ENCODE results near the gene DGCR6.
"Not testable (repeated sequence)": the region's sequence is repeated elsewhere in the genome, so short reads cannot be mapped to it uniquely, and the experiment has no call there.

DGCR6 gene

DNA sequence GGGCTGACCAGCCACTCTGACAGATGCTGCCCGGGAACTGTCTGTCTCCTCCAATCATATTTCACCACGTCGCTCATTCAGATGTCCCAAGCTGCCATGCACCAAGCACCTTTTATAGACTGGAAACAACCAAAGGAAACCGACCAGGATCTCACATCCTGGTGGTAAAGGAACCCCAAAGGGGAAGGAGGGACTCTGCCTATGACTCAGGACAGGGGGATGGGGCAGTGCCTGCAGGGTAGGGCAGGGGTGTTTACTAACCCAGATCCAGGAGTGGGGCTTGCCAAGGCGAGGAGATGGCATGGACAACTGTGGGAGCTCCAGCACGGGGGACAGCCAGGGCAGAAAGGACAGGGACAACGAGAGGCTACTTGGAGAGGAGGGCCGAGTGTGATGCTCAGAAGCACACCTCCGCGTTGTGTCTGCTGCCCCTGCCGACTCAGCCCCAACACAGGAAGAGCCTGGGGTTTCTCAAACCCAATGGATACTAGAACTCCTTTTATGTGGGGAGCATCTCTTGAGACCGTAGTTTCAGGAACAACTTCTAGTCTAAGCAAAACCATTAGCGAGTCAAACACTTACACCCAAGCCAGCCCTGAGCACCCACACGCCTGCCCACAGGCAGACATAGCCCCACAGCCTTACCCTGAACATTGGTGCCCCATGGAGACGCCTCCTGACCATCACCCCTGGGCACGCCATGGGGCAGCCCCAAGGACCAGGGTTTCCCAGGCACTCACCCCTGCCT lies 26.0 kb downstream of the DGCR6 start:
- TF ChIP-seq, protein P1, sequence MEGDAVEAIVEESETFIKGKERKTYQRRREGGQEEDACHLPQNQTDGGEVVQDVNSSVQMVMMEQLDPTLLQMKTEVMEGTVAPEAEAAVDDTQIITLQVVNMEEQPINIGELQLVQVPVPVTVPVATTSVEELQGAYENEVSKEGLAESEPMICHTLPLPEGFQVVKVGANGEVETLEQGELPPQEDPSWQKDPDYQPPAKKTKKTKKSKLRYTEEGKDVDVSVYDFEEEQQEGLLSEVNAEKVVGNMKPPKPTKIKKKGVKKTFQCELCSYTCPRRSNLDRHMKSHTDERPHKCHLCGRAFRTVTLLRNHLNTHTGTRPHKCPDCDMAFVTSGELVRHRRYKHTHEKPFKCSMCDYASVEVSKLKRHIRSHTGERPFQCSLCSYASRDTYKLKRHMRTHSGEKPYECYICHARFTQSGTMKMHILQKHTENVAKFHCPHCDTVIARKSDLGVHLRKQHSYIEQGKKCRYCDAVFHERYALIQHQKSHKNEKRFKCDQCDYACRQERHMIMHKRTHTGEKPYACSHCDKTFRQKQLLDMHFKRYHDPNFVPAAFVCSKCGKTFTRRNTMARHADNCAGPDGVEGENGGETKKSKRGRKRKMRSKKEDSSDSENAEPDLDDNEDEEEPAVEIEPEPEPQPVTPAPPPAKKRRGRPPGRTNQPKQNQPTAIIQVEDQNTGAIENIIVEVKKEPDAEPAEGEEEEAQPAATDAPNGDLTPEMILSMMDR (conservative IDR thresholded peaks at IDR 0.05): no peak
- TF ChIP-seq ZFX (IDR thresholded peaks at IDR 0.05): no peak
- no peak overlapping the region for H3K27ac ChIP-seq

DNA sequence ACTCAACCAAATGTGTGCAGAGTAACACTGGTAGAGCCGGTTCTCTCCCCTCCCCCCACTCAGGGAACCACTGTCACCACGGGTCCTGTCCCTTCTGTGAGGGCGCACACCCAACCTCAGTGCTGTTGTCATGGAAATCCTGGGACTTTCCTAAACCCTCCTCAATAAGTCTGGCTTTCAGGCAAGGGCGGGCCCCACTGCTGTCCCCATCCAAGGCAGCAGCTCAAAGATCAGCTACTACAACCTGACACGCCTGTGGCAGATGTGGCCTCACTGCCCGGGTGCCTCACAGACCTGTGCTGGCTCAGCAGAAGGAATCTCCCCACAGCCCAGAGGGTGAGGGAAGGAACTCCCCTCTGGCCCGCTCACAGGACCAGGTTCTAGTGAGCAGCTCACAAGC lies 27.8 kb downstream of the DGCR6 start:
- TF ChIP-seq, protein P1 (conservative IDR thresholded peaks at IDR 0.05): no peak
- no peak for TF ChIP-seq ZFX (IDR thresholded peaks at IDR 0.05)
- H3K27ac ChIP-seq: no peak overlapping the region

DNA sequence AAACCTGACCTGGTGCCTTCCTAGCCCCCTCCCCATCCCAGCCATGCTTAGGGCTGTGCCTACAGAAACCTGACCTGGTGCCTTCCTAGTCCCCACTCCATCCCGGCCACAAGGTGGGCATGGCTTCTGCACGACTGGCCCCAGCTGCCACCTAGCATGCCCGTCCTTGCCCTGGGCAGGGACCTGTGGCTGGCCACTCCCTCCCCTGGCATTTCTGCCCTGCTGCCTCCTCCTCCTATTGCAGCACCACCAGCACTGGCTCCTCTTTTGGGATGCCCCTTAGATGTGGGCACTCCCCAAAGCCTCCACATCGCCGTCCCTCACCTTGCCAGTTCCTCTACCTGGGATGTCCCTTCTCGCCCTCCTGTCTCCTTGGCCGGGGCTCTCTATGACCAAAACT lies 28.6 kb downstream of the DGCR6 start:
- not testable (repeated sequence) for H3K27ac ChIP-seq

DNA sequence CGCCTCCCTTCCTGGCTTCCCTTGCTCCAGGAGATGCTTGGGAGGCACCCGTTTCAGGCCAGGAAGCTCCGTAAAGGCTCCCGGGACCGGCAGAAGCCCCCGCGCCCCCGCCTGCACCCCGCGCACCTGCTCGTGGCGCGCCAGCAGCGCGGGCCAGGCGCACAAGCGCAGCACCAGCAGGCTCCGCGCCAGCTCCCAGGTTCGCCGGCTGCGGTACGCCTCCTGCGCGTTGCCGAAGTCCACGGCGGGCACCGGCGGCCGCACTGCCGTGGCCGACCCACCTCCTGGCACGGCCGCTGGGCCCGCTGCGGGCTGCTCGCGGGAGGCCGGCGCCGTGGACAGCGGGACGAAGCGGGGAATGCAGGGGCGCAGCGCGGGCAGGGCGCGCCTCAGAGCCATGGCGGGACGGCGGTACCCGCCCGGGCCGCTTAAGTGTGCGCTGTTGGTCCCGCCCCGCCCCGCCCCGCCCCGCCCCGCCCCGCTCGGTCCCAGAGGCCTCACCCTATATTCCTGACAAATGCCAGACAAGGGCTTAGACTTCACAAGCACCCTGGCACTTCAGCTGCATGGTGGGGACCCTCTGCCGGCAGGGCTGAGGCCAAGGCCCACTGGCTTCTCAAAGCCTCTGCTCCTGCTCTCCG lies 29.9 kb downstream of the DGCR6 start, which contains the start of gene PRODH:
Gene PRODH, minus strand, starts transcription at position 405 of the 641 bp plus-strand sequence. Its CDS starts 6 bp downstream, at position 399.
- no peak within 1 kb of the TSS for H3K27ac ChIP-seq
- TF ChIP-seq ZFX (IDR thresholded peaks at IDR 0.05): no peak
- TF ChIP-seq, protein P1 (conservative IDR thresholded peaks at IDR 0.05): no peak

DNA sequence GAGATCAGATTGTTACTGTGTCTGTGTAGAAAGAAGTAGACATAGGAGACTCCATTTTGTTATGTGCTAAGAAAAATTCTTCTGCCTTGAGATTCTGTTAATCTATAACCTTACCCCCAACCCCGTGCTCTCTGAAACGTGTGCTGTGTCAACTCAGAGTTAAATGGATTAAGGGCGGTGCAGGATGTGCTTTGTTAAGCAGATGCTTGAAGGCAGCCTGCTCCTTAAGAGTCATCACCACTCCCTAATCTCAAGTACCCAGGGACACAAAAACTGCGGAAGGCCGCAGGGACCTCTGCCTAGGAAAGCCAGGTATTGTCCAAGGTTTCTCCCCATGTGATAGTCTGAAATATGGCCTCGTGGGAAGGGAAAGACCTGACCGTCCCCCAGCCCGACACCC lies 32.6 kb downstream of the DGCR6 start:
- H3K27ac ChIP-seq: not testable (repeated sequence)

DNA sequence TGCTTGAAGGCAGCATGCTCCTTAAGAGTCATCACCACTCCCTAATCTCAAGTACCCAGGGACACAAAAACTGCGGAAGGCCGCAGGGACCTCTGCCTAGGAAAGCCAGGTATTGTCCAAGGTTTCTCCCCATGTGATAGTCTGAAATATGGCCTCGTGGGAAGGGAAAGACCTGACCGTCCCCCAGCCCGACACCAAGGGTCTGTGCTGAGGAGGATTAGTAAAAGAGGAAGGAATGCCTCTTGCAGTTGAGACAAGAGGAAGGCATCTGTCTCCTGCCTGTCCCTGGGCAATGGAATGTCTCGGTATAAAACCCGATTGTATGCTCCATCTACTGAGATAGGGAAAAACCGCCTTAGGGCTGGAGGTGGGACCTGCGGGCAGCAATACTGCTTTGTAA lies 41.0 kb downstream of the DGCR6 start:
- H3K27ac ChIP-seq: not testable (repeated sequence)

DNA sequence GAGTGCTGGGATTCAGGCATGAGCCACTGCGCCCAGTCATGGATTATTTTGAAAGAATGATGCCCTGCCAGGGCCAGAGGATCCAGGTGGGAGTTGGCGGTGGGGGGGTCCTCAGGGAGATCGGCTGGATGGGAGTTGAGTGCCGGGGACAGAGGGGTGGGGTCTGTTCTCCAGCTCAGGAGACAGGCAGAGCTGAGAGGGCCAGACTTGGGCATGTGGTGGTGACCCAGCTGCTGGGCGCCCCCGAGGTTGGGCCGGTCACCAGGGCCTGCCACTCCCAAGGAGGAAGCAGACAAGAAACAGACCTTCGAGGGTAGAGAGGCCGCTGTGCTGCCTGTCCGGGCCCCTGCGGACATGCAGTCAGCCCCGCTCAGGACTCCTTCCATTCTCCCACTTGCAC lies 41.8 kb downstream of the DGCR6 start:
- H3K27ac ChIP-seq: no peak overlapping the region
- TF ChIP-seq ZFX (IDR thresholded peaks at IDR 0.05): no peak
- TF ChIP-seq, protein P1 (conservative IDR thresholded peaks at IDR 0.05): no peak

DNA sequence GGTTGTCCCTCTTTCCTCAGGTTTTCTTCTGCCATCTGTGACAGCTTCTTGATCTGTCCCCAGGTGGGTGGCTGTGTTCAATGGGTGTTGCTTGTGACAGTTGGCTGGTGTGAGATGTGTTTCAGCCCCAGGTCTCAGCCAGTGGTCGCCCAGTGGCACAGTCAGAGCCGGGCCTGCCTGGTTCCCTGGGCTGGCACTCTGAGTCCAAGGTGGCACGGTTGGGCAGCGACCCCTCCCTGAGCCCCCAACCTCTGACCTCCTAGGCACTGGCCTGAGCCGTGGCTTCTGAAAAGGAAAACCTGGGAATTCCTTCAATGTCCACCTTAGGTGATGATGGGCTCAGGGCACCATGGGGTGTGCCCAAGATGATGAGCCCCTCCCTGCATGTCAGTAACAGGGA lies 44.0 kb downstream of the DGCR6 start:
- no peak overlapping the region for H3K27ac ChIP-seq
- TF ChIP-seq ZFX (IDR thresholded peaks at IDR 0.05): no peak
- TF ChIP-seq, protein P1 (conservative IDR thresholded peaks at IDR 0.05): no peak

DNA sequence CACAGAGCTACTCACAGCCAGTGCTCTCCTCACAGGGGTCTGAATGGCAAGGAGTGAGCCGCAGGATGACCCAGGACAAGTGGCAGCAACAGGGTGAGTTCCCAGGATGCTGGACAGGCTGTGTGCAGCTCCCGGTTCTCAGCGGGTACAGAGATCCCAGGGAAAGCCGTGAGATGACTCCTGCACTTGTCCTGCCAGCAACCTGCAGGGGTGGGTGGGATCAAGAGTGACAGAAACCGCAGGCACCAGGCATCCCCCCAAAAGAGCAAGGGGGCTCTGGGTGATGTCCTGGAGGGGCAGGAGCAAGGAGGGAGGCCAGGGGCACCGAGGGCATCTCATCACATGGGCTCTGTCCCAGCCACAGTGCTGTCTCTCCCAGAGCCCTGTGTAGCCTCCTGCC lies 45.9 kb downstream of the DGCR6 start:
- TF ChIP-seq, protein P1 (conservative IDR thresholded peaks at IDR 0.05): no peak
- TF ChIP-seq ZFX (IDR thresholded peaks at IDR 0.05): no peak
- no peak overlapping the region for H3K27ac ChIP-seq

DNA sequence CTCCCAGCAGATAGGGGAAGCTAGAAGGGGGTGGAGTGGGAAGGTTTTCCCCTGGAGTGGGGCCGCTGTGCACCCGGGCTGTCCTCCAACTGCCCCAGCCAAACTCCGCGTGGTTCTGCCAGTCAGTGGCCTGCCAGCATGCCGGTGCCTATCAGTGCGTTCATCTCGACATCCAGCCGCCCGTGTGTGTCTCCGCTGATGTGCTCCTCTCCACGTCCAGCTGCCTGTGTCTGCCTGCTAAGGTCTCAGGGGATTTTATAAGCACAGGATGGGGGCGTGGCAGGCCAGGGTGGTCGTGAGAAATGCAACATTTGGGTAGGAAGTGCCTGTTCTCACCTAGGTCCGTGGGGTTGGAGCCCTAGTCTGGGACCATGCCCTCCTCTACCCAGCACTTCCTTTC lies 47.0 kb downstream of the DGCR6 start:
- not testable (repeated sequence) for H3K27ac ChIP-seq

Data from C4-2B (cell line).